Activated CD8-positive, alpha-beta memory T cell treated with anti-CD3 and anti-CD28 coated beads for 36 hours (primary cell): Measurements from ENCODE around the gene PKP3. TPM values are rescaled to one million over a fixed set of nuclear protein-coding genes. Genes with fewer than 3 reads are reported as not detected.
"Not testable (repeated sequence)": the region's sequence is repeated elsewhere in the genome, so short reads cannot be mapped to it uniquely, and the experiment has no call there.

Experiments used
- CTCF ChIA-PET: fragments of 350-600 bp; sonication (Branson Sonifier 250); formaldehyde crosslinking; loops from one replicate; lab custom pipeline; 2021; ENCODE audit warnings: antibody characterized with exemption; lab: Charles Lee
- POLR2A ChIA-PET: fragments of 350-600 bp; sonication (Branson Sonifier 250); formaldehyde crosslinking; loops from one replicate; lab custom pipeline; 2021; ENCODE audit warnings: antibody characterized with exemption; lab: Charles Lee
- total RNA-seq, 2 experiments: library from RNA; stranded (reverse); gene quantifications; one replicate each; pipeline ENCODE4 v1.2.3, GENCODE V29; 2021

The PKP3 gene
- total RNA-seq, 2 experiments from 2014 or later = 0.50 TPM; not detected in 1

- ChIA-PET CTCF (no interaction called here), POLR2A (no interaction called here)
Observed at GRCh38 chr11:432501-433100, 38.6 kb downstream of the PKP3 start.

- CTCF ChIA-PET = no interaction called here
- POLR2A ChIA-PET = no interaction called here
Observed at GRCh38 chr11:433111-433510, 39.1 kb downstream of the PKP3 start.

GRCh38 chr11:433641-434040 is 39.6 kb downstream of the PKP3 start:
- POLR2A ChIA-PET = no interaction called here

GRCh38 chr11:434496-434895 is 40.5 kb downstream of the PKP3 start:
- ChIA-PET POLR2A (no interaction called here), CTCF (no interaction called here)

More at GRCh38 chr11:433641-434040, 39.6 kb downstream of the PKP3 start:
- CTCF ChIA-PET = no interaction called here

- CTCF ChIA-PET = interaction anchor here (0.6 kb wide), 1 partner anchor 231 kb away, joined by 3 read pairs; no protein-coding TSS in a partner anchor
- POLR2A ChIA-PET = not testable (repeated sequence)
Observed at GRCh38 chr11:434999-435740, 41.2 kb downstream of the PKP3 start.

- ChIA-PET CTCF (no interaction called here), POLR2A (interaction anchor here (0.6 to 1.0 kb wide), 2 partner anchors 10 to 230 kb away, joined by 3 to 4 read pairs; partner anchors contain the start of genes BET1L and RIC8A)
Observed at GRCh38 chr11:437228-437870, 43.3 kb downstream of the PKP3 start.

GRCh38 chr11:438101-438844 is 44.3 kb downstream of the PKP3 start:
- ChIA-PET CTCF (interaction anchor here (3.7 kb wide), 1 partner anchor 12 kb away, joined by 23 read pairs; the partner anchor contains the start of gene PTDSS2), POLR2A (no interaction called here)

- ChIA-PET CTCF (interaction anchor here (1.8 to 3.7 kb wide), 2 partner anchors 10 to 23 kb away, joined by 5 to 23 read pairs; partner anchors contain the start of gene PTDSS2), POLR2A (no interaction called here)
Observed at GRCh38 chr11:439315-440064, 45.5 kb downstream of the PKP3 start.

GRCh38 chr11:440065-441042 is 46.3 kb downstream of the PKP3 start:
- ChIA-PET CTCF (interaction anchor here (1.8 to 3.7 kb wide), 2 partner anchors 10 to 24 kb away, joined by 5 to 23 read pairs; partner anchors contain the start of gene PTDSS2), POLR2A (no interaction called here)

GRCh38 chr11:441043-441417 is 47.0 kb downstream of the PKP3 start:
- ChIA-PET CTCF (interaction anchor here (1.8 to 3.7 kb wide), 2 partner anchors 9 to 24 kb away, joined by 5 to 23 read pairs; partner anchors contain the start of gene PTDSS2), POLR2A (no interaction called here)

- POLR2A ChIA-PET = no interaction called here
- CTCF ChIA-PET = interaction anchor here (0.6 to 3.7 kb wide), 3 partner anchors 8 to 488 kb away, joined by 4 to 23 read pairs (median 5); partner anchors contain the start of gene PTDSS2
Observed at GRCh38 chr11:441418-442274, 47.6 kb downstream of the PKP3 start, which contains the start of gene ANO9. Gene ANO9, minus strand, starts transcription at chr11:442011. Its CDS starts 85 bp downstream, at chr11:441926.

- CTCF ChIA-PET = interaction anchor here (1.0 to 1.7 kb wide), 2 partner anchors 46 to 286 kb away, joined by 3 to 4 read pairs; no protein-coding TSS in a partner anchor
- POLR2A ChIA-PET = no interaction called here
Observed at GRCh38 chr11:442611-443081, 48.6 kb downstream of the PKP3 start.

- ChIA-PET CTCF (interaction anchor here (1.0 to 1.7 kb wide), 2 partner anchors 47 to 285 kb away, joined by 3 to 4 read pairs; no protein-coding TSS in a partner anchor), POLR2A (no interaction called here)
Observed at GRCh38 chr11:443542-444199, 49.7 kb downstream of the PKP3 start.

GRCh38 chr11:444396-445144 is 50.6 kb downstream of the PKP3 start:
- POLR2A ChIA-PET = no interaction called here
- CTCF ChIA-PET = interaction anchor here (1.1 kb wide), 1 partner anchor 37 kb away, joined by 3 read pairs; no protein-coding TSS in a partner anchor
